Cardiac septum (tissue), 1 donor: ENCODE results near the gene DHTKD1. TPM values are rescaled to one million over a fixed set of nuclear protein-coding genes. Genes with fewer than 3 reads are reported as not detected.
A peak's percentile ranks its signal among the peaks of the same experiment; 100 is the strongest.
"Not testable (repeated sequence)": the region's sequence is repeated elsewhere in the genome, so short reads cannot be mapped to it uniquely, and the experiment has no call there.

ENCODE experiments used
- DNase-seq: peaks from one replicate; pipeline ENCODE4 v3.0.0-alpha.2; 2020; ENCODE audit warnings: low spot score
- intact Hi-C: fragments of 100-400 bp; cut with DNase I; formaldehyde crosslinking; loops from one replicate; pipeline ENCODE4 v1.14.0; 2022
- total RNA-seq: library from RNA; stranded (reverse); fragmentation: NEBNext Ultra II Directional; extraction: Animal tissue kit (Norgen Biotek cat#: 25700); gene quantifications from one replicate; pipeline ENCODE4 v1.2.1, GENCODE V29; 2021
- donor health status: DM: no; HTN: no; CAD: no.

DHTKD1 gene
- total RNA-seq, 1 donor from 2014 or later, result 25.0 TPM

GRCh38 chr10:12129222-12130111, 60.7 kb downstream of the DHTKD1 start, which contains the start of gene SEC61A2:
SEC61A2 (plus strand) TSS chr10:12129677; CDS start chr10:12129788, 111 bp downstream.
- DNase-seq, result peak; percentile 99
- intact Hi-C loops, result loop anchor here (1.0 to 2.0 kb wide), 2 partner anchors 61 to 86 kb away; partner anchors contain the start of gene DHTKD1

- no peak for DNase-seq
- intact Hi-C loops, result no loop called here
These were observed 61.6 kb downstream of the DHTKD1 start for GRCh38 chr10:12130237-12130872.

GRCh38 chr10:12135631-12136030, 66.9 kb downstream of the DHTKD1 start:
- DNase-seq, result no peak

DNA sequence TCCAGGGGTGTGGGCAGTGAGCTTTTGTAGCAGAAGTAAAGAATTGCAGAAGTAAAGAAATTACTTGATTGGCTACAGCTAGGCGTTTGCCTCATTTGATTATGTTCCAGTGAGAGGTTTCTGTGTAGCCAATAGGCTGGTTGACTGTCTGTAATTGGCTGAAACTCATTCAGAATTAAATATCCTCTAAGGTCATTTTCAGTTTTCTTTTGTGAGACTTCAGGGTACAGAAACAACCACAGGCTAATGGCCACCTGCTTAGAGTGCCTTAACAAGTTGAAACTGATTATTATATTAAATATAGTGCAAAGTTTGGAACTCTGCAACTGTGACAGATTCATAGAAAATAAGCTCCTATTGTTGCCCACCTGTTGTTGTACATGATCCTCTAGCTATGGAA, 71.3 kb downstream of the DHTKD1 start:
- intact Hi-C loops, result no loop called here

More at GRCh38 chr10:12135631-12136030, 66.9 kb downstream of the DHTKD1 start:
- intact Hi-C loops, result no loop called here

GRCh38 chr10:12144538-12144937, 75.8 kb downstream of the DHTKD1 start:
- intact Hi-C loops, result no loop called here
- DNase-seq, result no peak

More for the DNA sequence above, 71.3 kb downstream of the DHTKD1 start:
- no peak for DNase-seq

GRCh38 chr10:12150163-12150562, 81.4 kb downstream of the DHTKD1 start:
- no peak for DNase-seq
- intact Hi-C loops, result no loop called here

GRCh38 chr10:12154516-12154915, 85.8 kb downstream of the DHTKD1 start:
- no peak for DNase-seq
- intact Hi-C loops, result no loop called here

- no peak for DNase-seq
- intact Hi-C loops, result no loop called here
These were observed 87.8 kb downstream of the DHTKD1 start for GRCh38 chr10:12156367-12157123.

DNA sequence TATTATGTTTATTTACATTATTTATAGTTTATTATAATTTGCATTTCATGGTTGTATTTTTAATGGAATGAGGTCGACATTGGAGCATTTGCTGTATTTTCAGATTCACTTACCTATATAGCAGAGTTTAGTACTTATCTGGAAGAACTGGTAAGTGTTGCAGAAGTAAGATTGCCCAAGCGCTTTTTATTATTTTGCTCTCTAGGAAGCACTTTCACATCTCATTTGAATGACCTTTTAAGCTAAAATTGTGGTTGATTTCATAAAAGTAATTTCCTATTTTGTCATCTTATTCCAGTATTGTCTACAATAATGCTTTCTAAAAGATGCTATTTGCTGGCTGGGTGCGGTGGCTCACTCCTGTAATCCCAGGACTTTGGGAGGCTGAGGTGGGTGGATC, 89.4 kb downstream of the DHTKD1 start:
- intact Hi-C loops, result no loop called here
- DNase-seq, result no peak

DNA sequence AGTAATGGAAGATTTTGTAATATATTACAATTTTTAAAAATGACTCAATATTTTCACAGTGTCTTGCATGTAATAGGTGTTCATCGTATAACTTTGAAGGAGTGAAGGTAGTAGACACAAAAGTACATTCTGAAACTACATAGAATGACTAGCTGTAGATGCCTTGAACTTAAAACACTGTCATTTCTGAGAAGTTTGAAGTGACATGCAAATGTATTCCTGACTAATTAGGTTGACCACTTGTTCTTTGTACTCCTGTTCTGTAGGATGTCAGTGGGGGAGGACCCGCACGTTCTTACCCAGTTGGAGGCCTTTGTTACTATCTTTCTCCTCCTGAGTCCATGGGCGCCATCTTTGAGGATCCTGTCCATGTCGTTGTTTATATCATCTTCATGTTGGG, 91.9 kb downstream of the DHTKD1 start:
- no peak for DNase-seq
- intact Hi-C loops, result no loop called here

- intact Hi-C loops, result no loop called here
- no peak for DNase-seq
These were observed 94.2 kb downstream of the DHTKD1 start for GRCh38 chr10:12162927-12163326.

GRCh38 chr10:12164085-12164484, 95.3 kb downstream of the DHTKD1 start:
- no peak for DNase-seq
- intact Hi-C loops, result no loop called here

- DNase-seq, result no peak
These were observed 96.3 kb downstream of the DHTKD1 start for GRCh38 chr10:12165036-12165435.

GRCh38 chr10:12165999-12166775, 97.4 kb downstream of the DHTKD1 start:
- intact Hi-C loops, result no loop called here
- no peak for DNase-seq

More at GRCh38 chr10:12165036-12165435, 96.3 kb downstream of the DHTKD1 start:
- intact Hi-C loops, result no loop called here

GRCh38 chr10:12171512-12171911, 102.8 kb downstream of the DHTKD1 start:
- DNase-seq, intact Hi-C loops: not testable (repeated sequence)
